Measurements from ENCODE around the gene RASSF7. TPM values are rescaled to one million over a fixed set of nuclear protein-coding genes. Genes with fewer than 3 reads are reported as not detected.

RASSF7 gene
- total RNA-seq, 1 donor from 2014 or later: 45.5 TPM

GRCh38 chr11:598005-598680 lies 37.4 kb downstream of the RASSF7 start:
- Histone ChIP-seq H3K27me3 (ENCODE audit: control insufficient read depth, insufficient read depth, low read length) (no peaks in the 10 kb centered on the region), H3K36me3 (ENCODE audit: control insufficient read depth, insufficient read depth, low read length) (peaks cover 48% of the 10 kb centered on the region), H3K4me3 (ENCODE audit: low read depth, low read length) (no peak overlapping the region)
- FAIRE-seq: no peak
- no peak for DNase-seq (ENCODE audit: low read depth)
- TF ChIP-seq CTCF (IDR thresholded peaks at IDR 0.05; ENCODE audit: insufficient read depth, low read length, severe bottlenecking): no peak

GRCh38 chr11:601573-602245 lies 40.9 kb downstream of the RASSF7 start:
- no peak overlapping the region for H3K4me3 ChIP-seq (ENCODE audit: low read depth, low read length)
- H3K27me3 ChIP-seq (ENCODE audit: control insufficient read depth, insufficient read depth, low read length): no peaks in the 10 kb centered on the region
- no peak for DNase-seq (ENCODE audit: low read depth)
- FAIRE-seq: peak; percentile 58
- H3K36me3 ChIP-seq (ENCODE audit: control insufficient read depth, insufficient read depth, low read length): peaks cover 48% of the 10 kb centered on the region
- TF ChIP-seq CTCF (IDR thresholded peaks at IDR 0.05; ENCODE audit: insufficient read depth, low read length, severe bottlenecking): no peak

GRCh38 chr11:603154-603553 lies 42.4 kb downstream of the RASSF7 start:
- Histone ChIP-seq H3K4me3 (ENCODE audit: low read depth, low read length) (no peak overlapping the region), H3K27me3 (ENCODE audit: control insufficient read depth, insufficient read depth, low read length) (no peaks in the 10 kb centered on the region), H3K36me3 (ENCODE audit: control insufficient read depth, insufficient read depth, low read length) (peaks cover 46% of the 10 kb centered on the region)
- no peak for FAIRE-seq
- TF ChIP-seq CTCF (IDR thresholded peaks at IDR 0.05; ENCODE audit: insufficient read depth, low read length, severe bottlenecking): no peak
- no peak for DNase-seq (ENCODE audit: low read depth)

- DNase-seq (ENCODE audit: low read depth) (no peak), FAIRE-seq (no peak)
- TF ChIP-seq CTCF (IDR thresholded peaks at IDR 0.05; ENCODE audit: insufficient read depth, low read length, severe bottlenecking): no peak
- peaks cover 57% of the 10 kb centered on the region for H3K36me3 ChIP-seq (ENCODE audit: control insufficient read depth, insufficient read depth, low read length)
- no peak overlapping the region for H3K4me3 ChIP-seq (ENCODE audit: low read depth, low read length)
- no peaks in the 10 kb centered on the region for H3K27me3 ChIP-seq (ENCODE audit: control insufficient read depth, insufficient read depth, low read length)
Measured at GRCh38 chr11:605286-606129, 44.7 kb downstream of the RASSF7 start.

GRCh38 chr11:606245-606644 lies 45.5 kb downstream of the RASSF7 start:
- Histone ChIP-seq H3K4me3 (ENCODE audit: low read depth, low read length) (no peak overlapping the region), H3K27me3 (ENCODE audit: control insufficient read depth, insufficient read depth, low read length) (no peaks in the 10 kb centered on the region), H3K36me3 (ENCODE audit: control insufficient read depth, insufficient read depth, low read length) (peaks cover 64% of the 10 kb centered on the region)
- no peak for TF ChIP-seq CTCF (IDR thresholded peaks at IDR 0.05; ENCODE audit: insufficient read depth, low read length, severe bottlenecking)
- peak; percentile 58 for DNase-seq (ENCODE audit: low read depth)
- no peak for FAIRE-seq
